Posterior cingulate gyrus (tissue), 11 donors: ENCODE measurements around the gene STK24.

Experiments
- DNase-seq, 10 donors: peaks; one replicate each; pipeline versions ENCODE4 v3.0.0 to v3.0.0-alpha.2; 2020 to 2021; ENCODE audit warnings: mixed read lengths in 3 of 10
- intact Hi-C: fragments of 100-400 bp; cut with DNase I; formaldehyde crosslinking; loops from one replicate; pipeline ENCODE4 v1.15.1; 2023

STK24 gene

GRCh38 chr13:98406971-98407370 lies 169.9 kb downstream of the STK24 start:
- no peak for DNase-seq
- intact Hi-C loops: no loop called here

GRCh38 chr13:98406427-98406826 lies 170.5 kb downstream of the STK24 start:
- intact Hi-C loops: no loop called here

DNA sequence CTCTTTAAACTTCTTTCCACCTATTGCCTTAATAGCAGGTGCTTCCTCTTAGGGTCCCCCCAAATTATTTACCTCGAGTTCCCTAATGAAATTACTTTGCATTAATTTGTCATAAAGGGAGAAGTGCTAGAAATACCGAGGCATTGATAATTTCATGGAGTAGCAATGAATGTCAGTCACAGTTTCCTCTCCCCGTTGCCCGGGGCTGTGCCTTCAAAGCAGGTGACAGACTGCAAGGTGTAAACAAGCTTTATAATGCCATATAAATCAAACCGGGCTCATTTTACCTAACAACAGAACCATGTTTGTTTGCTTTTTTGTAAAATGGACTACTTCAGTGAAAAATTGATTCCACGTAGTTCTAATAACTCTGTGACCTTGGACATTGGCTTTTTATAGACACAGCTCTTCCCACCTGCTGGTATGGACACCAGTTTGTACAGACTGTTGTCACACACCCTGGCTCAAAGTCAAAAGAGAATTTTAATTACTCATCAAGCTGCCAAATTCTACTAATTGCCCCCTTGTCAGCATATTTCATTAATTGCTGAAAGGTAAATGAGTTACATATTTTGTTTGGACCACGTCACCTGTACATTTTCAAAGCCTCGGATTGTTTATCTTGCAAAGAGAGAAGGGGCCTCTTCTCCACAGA lies 171.1 kb downstream of the STK24 start:
- intact Hi-C loops: no loop called here
- DNase-seq: no peak

More at GRCh38 chr13:98406427-98406826, 170.5 kb downstream of the STK24 start:
- DNase-seq: no peak

DNA sequence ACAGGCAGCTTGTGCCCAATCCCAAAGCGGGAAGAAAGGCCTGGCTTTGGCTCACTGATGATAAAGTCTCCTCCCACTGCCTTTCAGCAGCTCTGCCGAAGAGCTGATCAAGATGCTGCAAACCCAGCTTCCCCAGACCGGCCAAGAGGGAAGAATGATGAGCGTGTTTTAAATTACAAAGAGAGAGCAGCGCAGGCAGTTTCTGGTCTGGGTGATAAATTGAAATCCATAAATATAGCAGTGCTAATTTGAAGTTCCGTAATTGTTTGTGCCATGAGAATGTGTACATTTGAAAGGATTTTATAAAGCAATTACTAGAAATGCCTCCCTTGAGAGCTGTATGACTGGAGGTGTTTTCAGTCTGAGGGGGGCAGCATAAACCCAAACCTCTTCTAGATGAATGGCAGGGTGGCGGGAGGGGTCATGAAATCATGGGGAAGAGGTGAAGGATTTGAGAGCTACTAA lies 171.8 kb downstream of the STK24 start:
- intact Hi-C loops: no loop called here
- DNase-seq: peak in 7 of 10 donors; percentile 17 to 91 (median 56)

DNA sequence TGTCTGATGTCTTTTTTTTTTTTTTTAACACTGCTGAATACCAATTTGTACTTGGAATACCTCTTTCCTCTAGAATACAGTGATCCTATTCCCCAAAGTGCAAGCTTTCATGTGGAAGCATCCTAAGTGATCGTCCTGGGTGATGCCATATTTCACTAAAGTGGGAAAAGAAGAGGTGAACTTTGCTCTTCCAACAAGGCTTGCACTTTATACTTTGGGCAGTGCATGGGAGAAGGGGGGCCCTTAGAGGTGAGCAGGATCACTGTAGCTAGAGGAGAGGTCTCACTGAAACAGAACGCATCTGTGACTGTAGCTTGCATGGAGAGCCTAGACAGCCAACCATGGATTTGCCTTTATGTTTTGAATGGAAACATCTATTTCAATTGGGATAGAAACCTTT lies 173.8 kb downstream of the STK24 start:
- intact Hi-C loops: no loop called here
- DNase-seq: peak in 1 of 10 donors; percentile 3

DNA sequence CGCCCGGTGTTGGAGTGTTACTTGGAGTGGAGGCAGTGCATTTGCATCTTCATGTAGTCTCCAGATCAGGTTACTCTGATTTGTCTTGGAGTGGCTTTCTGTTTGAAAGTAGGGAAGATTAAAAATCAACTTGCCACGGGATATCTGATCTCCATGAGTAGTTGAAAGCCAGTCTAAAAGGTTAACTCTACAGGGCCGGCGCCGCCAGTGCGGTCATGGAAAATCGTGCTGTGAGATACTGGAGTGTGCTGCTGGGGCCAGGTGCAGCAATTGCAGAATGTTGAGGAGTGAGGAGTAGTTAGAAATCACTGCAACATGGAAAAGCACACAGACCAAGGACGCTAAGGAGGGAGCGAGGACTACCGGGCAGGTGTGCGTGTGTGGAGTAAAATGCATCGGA lies 175.0 kb downstream of the STK24 start:
- DNase-seq: peak in 1 of 10 donors; percentile 37
- intact Hi-C loops: no loop called here

DNA sequence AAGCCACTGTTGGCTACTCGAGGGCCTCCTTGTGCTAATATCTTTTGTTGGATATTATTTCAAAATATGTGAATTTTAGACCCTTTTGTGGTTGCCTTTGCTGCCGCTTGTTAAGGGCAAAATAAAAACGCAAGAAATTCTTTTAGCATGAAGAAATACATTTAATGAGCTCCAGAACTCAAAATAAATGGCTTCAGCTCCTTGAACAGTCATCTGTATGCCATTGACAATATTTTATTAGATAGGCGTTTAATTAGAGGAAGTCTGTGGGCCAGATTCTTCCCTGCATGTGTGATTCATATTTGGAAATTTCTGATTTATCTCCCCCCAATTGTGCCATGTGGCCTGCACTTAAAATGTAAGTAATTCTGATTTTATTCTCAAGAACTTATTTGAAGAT lies 177.2 kb downstream of the STK24 start:
- DNase-seq: no peak
- intact Hi-C loops: no loop called here

- DNase-seq: no peak
- intact Hi-C loops: no loop called here
Observed at GRCh38 chr13:98398581-98398980, 178.3 kb downstream of the STK24 start.

DNA sequence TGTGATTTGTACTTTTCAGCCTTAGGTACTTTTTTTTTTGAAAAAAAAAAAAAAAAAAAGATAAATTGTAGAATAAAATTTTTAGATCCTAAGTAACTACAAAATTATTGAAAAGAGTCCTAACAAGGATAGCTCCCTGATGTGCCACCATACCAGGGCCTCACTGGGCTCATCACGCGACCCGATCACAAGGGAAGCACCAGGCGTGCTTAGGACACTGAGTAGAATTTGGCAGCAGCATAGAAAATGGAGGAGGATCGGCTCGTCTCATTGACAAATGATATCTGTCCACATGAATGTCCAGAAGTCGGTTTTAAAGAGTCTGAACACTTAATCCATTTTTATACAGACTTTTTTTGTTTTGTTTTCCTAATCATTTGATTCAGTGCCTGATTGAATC lies 179.0 kb downstream of the STK24 start:
- peak in 1 of 10 donors; percentile 18 for DNase-seq
- intact Hi-C loops: loop anchor here (2.0 kb wide), 1 partner anchor 255 kb away; the partner anchor contains the start of gene FARP1

DNA sequence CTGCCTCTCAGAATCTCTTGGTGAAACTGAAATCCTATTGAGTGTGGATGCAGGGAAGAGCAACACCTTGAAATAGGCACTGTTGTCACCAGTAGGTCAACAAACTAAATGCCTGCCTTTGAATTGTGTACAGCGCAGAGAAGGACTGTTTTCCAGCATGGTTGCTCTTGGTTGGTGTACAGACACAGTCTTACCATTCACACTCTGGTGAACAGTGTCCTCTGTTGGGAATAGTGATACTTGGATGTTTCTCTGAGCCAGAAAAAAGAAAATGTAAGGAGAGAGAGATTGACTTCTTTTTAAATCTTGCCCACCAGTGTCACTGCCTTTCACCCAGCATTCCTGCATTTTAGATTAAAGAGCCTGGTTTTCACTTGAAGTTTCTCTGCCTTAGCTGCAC lies 179.7 kb downstream of the STK24 start:
- intact Hi-C loops: loop anchor here (2.0 kb wide), 1 partner anchor 254 kb away; the partner anchor contains the start of gene FARP1
- no peak for DNase-seq

GRCh38 chr13:98396071-98396710 lies 180.7 kb downstream of the STK24 start:
- intact Hi-C loops: loop anchor here (2.0 kb wide), 1 partner anchor 253 kb away; the partner anchor contains the start of gene FARP1
- peak in 1 of 10 donors; percentile 39 for DNase-seq
